DND-41 (cell line): ENCODE measurements around the gene CARD9.

Experiments
- ATAC-seq: fragments of 200-7000 bp; cut with Tn5 transposase; 3 replicates; pipeline ENCODE4 v1.9.1; 2021; ENCODE audit warnings: low read depth; ENCODE audit not compliant: insufficient read depth
- DNase-seq: peaks from one replicate; pipeline ENCODE4 v3.0.0-alpha.2; 2020
- H2AFZ ChIP-seq: 2 replicates; pipeline ENCODE4 v1.6.0; 2012; ENCODE audit warnings: low read depth, low read length
- H3K27ac ChIP-seq: 2 replicates; pipeline ENCODE4 v1.5.1; 2012; ENCODE audit warnings: low read length, inconsistent platforms
- H3K27me3 ChIP-seq: fragments of 200-600 bp; sonication (generic); 2 replicates; pipeline ENCODE4 v1.6.0; 2012; ENCODE audit warnings: low read length, mild to moderate bottlenecking, inconsistent platforms; ENCODE audit not compliant: insufficient read depth, poor library complexity
- H3K36me3 ChIP-seq: 2 replicates; pipeline ENCODE4 v1.5.1; 2012; ENCODE audit warnings: low read length, inconsistent platforms; ENCODE audit not compliant: insufficient read depth
- H3K4me1 ChIP-seq: 2 replicates; pipeline ENCODE4 v1.5.1; 2012; ENCODE audit warnings: mild to moderate bottlenecking, low read length; ENCODE audit not compliant: insufficient read depth
- H3K4me2 ChIP-seq: 2 replicates; pipeline ENCODE4 v1.6.0; 2012; ENCODE audit warnings: mild to moderate bottlenecking, moderate library complexity, low read length, inconsistent platforms; ENCODE audit not compliant: insufficient read depth
- H3K4me3 ChIP-seq, 2 experiments: fragments of 200-600 bp in 1 of 2; shearing (Covaris generic) in 1 of 2; 2 replicates each; pipeline ENCODE4 v1.5.1; 2012 to 2016; ENCODE audit warnings: inconsistent platforms in 2 of 2, low read length in 2 of 2, mild to moderate bottlenecking in 2 of 2, low read depth in 1 of 2, moderate library complexity in 1 of 2
- H3K79me2 ChIP-seq: 2 replicates; pipeline ENCODE4 v1.6.0; 2012; ENCODE audit warnings: low read length, inconsistent platforms; ENCODE audit not compliant: insufficient read depth
- H3K9ac ChIP-seq: 2 replicates; pipeline ENCODE4 v1.6.0; 2012; ENCODE audit warnings: low read depth, mild to moderate bottlenecking, inconsistent platforms, low read length, moderate library complexity
- H3K9me3 ChIP-seq: 2 replicates; pipeline ENCODE4 v1.5.1; 2012; ENCODE audit warnings: low read length, moderate library complexity, mild to moderate bottlenecking, inconsistent platforms; ENCODE audit not compliant: insufficient read depth, severe bottlenecking
- H4K20me1 ChIP-seq: 2 replicates; pipeline ENCODE4 v1.6.0; 2012; ENCODE audit warnings: low read length; ENCODE audit not compliant: insufficient read depth
- EZH2 ChIP-seq: IDR thresholded peaks from 3 replicates; pipeline ENCODE4 v1.6.1; 2012; ENCODE audit warnings: borderline replicate concordance, low read depth, mild to moderate bottlenecking, moderate library complexity, low read length, inconsistent platforms; ENCODE audit not compliant: severe bottlenecking
- TF ChIP-seq, protein P1 (sequence below): IDR thresholded peaks from 2 replicates; pipeline ENCODE4 v1.5.1; 2012; ENCODE audit warnings: borderline replicate concordance, low read length, moderate library complexity, mild to moderate bottlenecking; ENCODE audit not compliant: poor library complexity, severe bottlenecking; ENCODE audit errors: extremely low read depth

The CARD9 gene

DNA sequence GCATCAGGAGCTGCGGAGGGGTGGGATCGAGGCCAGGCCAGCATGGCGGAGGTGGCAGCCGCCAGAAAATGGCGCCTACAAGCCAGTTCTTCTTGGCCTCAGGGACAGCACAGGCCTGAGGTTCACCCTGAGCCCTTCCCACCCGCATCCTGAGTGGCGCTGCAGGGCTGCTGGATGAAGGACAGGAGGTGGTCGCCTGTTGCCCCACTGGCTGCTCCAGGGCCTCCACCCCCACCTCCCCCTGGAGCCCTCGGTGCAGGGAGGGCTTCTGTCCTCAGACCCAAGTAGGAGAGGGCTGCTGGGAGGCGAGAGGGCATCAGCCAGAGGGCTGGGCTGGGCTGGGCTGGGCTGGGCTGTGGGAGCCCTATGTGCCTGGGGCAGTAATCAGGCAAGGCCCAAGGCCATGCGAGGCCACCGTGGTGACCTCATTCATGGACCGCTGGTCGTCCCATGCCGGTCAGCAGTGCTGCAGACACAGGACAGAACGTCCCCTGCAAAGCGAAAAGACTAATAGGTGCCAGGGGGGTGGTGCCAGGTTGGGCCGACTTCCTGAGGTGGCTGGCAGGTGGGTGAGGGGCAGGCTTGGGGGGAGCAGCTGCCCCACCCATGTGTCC, 32.3 kb downstream of the CARD9 start:
- ATAC-seq (no peak), DNase-seq (no peak)
- Histone ChIP-seq H3K36me3 (peaks cover 4% of the 10 kb centered on the region; the same call in 1 of the 2 replicates), H3K79me2 (no peaks in the 10 kb centered on the region), H3K9ac (no peak overlapping the region), H3K4me1 (no peaks in the 10 kb centered on the region), H3K9me3 (no peaks in the 10 kb centered on the region), H3K27me3 (no peaks in the 10 kb centered on the region), H3K4me3 (no peak overlapping the region), H4K20me1 (no peaks in the 10 kb centered on the region; the same call in 1 of the 2 replicates), H2AFZ (no peak overlapping the region), H3K27ac (no peak overlapping the region), H3K4me2 (no peak overlapping the region)
- TF ChIP-seq, protein P1, sequence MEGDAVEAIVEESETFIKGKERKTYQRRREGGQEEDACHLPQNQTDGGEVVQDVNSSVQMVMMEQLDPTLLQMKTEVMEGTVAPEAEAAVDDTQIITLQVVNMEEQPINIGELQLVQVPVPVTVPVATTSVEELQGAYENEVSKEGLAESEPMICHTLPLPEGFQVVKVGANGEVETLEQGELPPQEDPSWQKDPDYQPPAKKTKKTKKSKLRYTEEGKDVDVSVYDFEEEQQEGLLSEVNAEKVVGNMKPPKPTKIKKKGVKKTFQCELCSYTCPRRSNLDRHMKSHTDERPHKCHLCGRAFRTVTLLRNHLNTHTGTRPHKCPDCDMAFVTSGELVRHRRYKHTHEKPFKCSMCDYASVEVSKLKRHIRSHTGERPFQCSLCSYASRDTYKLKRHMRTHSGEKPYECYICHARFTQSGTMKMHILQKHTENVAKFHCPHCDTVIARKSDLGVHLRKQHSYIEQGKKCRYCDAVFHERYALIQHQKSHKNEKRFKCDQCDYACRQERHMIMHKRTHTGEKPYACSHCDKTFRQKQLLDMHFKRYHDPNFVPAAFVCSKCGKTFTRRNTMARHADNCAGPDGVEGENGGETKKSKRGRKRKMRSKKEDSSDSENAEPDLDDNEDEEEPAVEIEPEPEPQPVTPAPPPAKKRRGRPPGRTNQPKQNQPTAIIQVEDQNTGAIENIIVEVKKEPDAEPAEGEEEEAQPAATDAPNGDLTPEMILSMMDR = no peak
- no peak for TF ChIP-seq EZH2

DNA sequence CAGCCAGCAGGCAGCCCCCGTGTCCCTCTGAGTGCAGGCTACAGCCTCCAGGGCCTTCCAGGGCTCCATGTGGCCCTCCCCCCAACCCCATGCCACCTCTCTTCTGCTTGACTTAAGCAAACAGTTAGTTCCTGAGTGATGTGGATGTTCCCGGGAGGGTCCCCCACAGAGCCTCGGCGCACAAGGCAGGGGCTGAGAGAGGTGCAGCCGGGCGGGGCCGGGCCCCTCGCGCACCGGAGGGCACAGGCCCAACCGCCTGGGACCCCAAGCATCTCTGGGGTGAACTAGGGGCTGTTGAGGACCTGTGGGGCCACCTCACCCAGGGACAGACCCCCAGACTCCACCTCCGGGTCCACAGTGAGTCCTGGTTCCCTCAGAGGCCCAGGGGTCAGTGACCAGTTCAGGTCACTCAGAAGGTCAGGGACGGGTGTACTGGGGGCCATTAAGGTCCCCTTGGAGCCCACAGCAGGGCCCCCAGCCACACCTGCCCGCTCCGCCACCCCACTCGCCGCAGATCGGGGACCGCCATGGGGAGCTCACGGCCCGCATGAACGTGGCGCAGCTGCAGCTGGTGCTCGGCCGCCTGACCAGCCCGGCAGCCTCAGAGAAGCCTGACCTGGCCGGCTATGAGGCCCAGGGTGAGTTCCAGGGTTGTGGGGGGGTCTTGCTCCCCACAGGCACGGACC, 33.0 kb downstream of the CARD9 start:
- ATAC-seq = no peak
- Histone ChIP-seq H3K27ac (no peak overlapping the region), H3K79me2 (no peaks in the 10 kb centered on the region), H3K9ac (no peak overlapping the region), H3K27me3 (no peaks in the 10 kb centered on the region), H3K9me3 (no peaks in the 10 kb centered on the region), H4K20me1 (no peaks in the 10 kb centered on the region; the same call in 1 of the 2 replicates), H2AFZ (no peak overlapping the region), H3K36me3 (peaks cover 4% of the 10 kb centered on the region; the same call in 1 of the 2 replicates), H3K4me3 (no peak overlapping the region), H3K4me2 (no peak overlapping the region), H3K4me1 (no peaks in the 10 kb centered on the region)
- DNase-seq = no peak
- TF ChIP-seq, protein P1 = no peak
- no peak for TF ChIP-seq EZH2

DNA sequence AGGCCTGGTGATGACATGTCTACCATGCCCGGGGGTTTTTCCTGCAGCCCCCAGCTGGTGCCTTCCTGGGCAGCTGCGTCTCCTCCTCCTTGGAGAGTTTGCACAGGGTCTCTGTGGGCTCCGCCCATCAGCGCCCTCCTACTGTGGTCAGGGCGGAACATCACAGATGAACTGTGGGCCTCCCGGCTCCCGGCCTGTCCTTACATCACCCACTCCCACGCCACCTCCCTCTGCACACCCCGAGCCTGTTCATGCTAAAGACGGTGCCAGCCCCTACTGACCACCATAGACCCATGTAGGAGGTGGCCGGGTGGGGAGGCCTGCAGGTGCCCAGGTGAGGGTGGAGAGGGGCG, 33.5 kb downstream of the CARD9 start:
- no peaks in the 10 kb centered on the region for H3K27me3 ChIP-seq
- no peak overlapping the region for H3K27ac ChIP-seq
- H4K20me1 ChIP-seq = no peaks in the 10 kb centered on the region; the same call in 1 of the 2 replicates
- TF ChIP-seq, protein P1 = no peak
- no peak for TF ChIP-seq EZH2
- H3K4me2 ChIP-seq = no peak overlapping the region
- DNase-seq (no peak), ATAC-seq (no peak)
- H3K9ac ChIP-seq = no peak overlapping the region
- H3K9me3 ChIP-seq = no peaks in the 10 kb centered on the region
- H2AFZ ChIP-seq = no peak overlapping the region
- no peaks in the 10 kb centered on the region for H3K79me2 ChIP-seq
- H3K36me3 ChIP-seq = peaks cover 4% of the 10 kb centered on the region; the same call in 1 of the 2 replicates
- H3K4me1 ChIP-seq = no peaks in the 10 kb centered on the region
- no peak overlapping the region for H3K4me3 ChIP-seq
